HUES48 (cell line): Measurements from ENCODE around the gene F2RL3.

ENCODE experiments used
- H3K27ac ChIP-seq: one replicate; pipeline ENCODE4 v1.7.0; 2013; ENCODE audit warnings: low read depth, low read length, inconsistent platforms
- H3K27me3 ChIP-seq: 2 replicates; pipeline ENCODE4 v1.6.1; 2013; ENCODE audit warnings: mild to moderate bottlenecking, low read length; ENCODE audit not compliant: control insufficient read depth, insufficient read depth
- H3K36me3 ChIP-seq: 2 replicates; pipeline ENCODE4 v1.6.1; 2013; ENCODE audit warnings: low read length; ENCODE audit not compliant: control insufficient read depth, insufficient read depth
- H3K4me1 ChIP-seq: 2 replicates; pipeline ENCODE4 v1.6.1; 2013; ENCODE audit warnings: mild to moderate bottlenecking, low read length; ENCODE audit not compliant: control insufficient read depth, insufficient read depth
- H3K4me3 ChIP-seq: 2 replicates; pipeline ENCODE4 v1.5.1; 2013; ENCODE audit warnings: mild to moderate bottlenecking, low read depth, low read length
- H3K9ac ChIP-seq: 2 replicates; pipeline ENCODE4 v1.6.1; 2013; ENCODE audit warnings: mild to moderate bottlenecking, low read depth, low read length, moderate library complexity
- H3K9me3 ChIP-seq: 2 replicates; pipeline ENCODE4 v1.6.1; 2013; ENCODE audit warnings: low read length; ENCODE audit not compliant: control insufficient read depth, insufficient read depth

F2RL3 gene

GRCh38 chr19:16875584-16876555, 12.9 kb upstream of the F2RL3 start:
- no peak overlapping the region for H3K9ac ChIP-seq
- no peak overlapping the region for H3K4me3 ChIP-seq
- no peaks in the 10 kb centered on the region for H3K27me3 ChIP-seq
- H3K36me3 ChIP-seq: peaks cover 72% of the 10 kb centered on the region
- H3K9me3 ChIP-seq: no peaks in the 10 kb centered on the region
- no peak overlapping the region for H3K27ac ChIP-seq
- H3K4me1 ChIP-seq: no peaks in the 10 kb centered on the region

GRCh38 chr19:16876904-16877361, 11.9 kb upstream of the F2RL3 start:
- H3K4me1 ChIP-seq: no peaks in the 10 kb centered on the region
- no peak overlapping the region for H3K9ac ChIP-seq
- no peak overlapping the region for H3K27ac ChIP-seq
- H3K9me3 ChIP-seq: no peaks in the 10 kb centered on the region; the same call in 1 of the 2 replicates
- H3K4me3 ChIP-seq: no peak overlapping the region
- H3K36me3 ChIP-seq: peaks cover 61% of the 10 kb centered on the region
- H3K27me3 ChIP-seq: no peaks in the 10 kb centered on the region

- Histone ChIP-seq H3K9me3 (peaks cover 4% of the 10 kb centered on the region), H3K4me3 (no peak overlapping the region), H3K36me3 (peaks cover 57% of the 10 kb centered on the region), H3K27ac (no peak overlapping the region), H3K27me3 (no peaks in the 10 kb centered on the region), H3K9ac (no peak overlapping the region), H3K4me1 (no peaks in the 10 kb centered on the region)
These were observed 11.2 kb upstream of the F2RL3 start for GRCh38 chr19:16877581-16877980.

- H3K36me3 ChIP-seq: peaks cover 50% of the 10 kb centered on the region
- no peaks in the 10 kb centered on the region for H3K27me3 ChIP-seq
- no peak overlapping the region for H3K9ac ChIP-seq
- H3K27ac ChIP-seq: no peak overlapping the region
- H3K9me3 ChIP-seq: peaks cover 8% of the 10 kb centered on the region
- no peaks in the 10 kb centered on the region for H3K4me1 ChIP-seq
- no peak overlapping the region for H3K4me3 ChIP-seq
These were observed 10.4 kb upstream of the F2RL3 start for GRCh38 chr19:16878181-16878965.

- H3K27me3 ChIP-seq: no peaks in the 10 kb centered on the region
- peaks cover 40% of the 10 kb centered on the region for H3K36me3 ChIP-seq
- no peak overlapping the region for H3K4me3 ChIP-seq
- H3K27ac ChIP-seq: no peak overlapping the region
- peaks cover 8% of the 10 kb centered on the region for H3K9me3 ChIP-seq
- H3K9ac ChIP-seq: no peak overlapping the region
- H3K4me1 ChIP-seq: no peaks in the 10 kb centered on the region
These were observed 7.8 kb upstream of the F2RL3 start for GRCh38 chr19:16880884-16881554.

- Histone ChIP-seq H3K36me3 (peaks cover 29% of the 10 kb centered on the region), H3K27me3 (no peaks in the 10 kb centered on the region), H3K4me1 (no peaks in the 10 kb centered on the region), H3K27ac (no peak overlapping the region), H3K4me3 (no peak overlapping the region), H3K9ac (no peak overlapping the region), H3K9me3 (peaks cover 8% of the 10 kb centered on the region)
These were observed 6.7 kb upstream of the F2RL3 start for GRCh38 chr19:16882146-16882545.

- Histone ChIP-seq H3K36me3 (peaks cover 15% of the 10 kb centered on the region), H3K27ac (no peak overlapping the region), H3K27me3 (no peaks in the 10 kb centered on the region), H3K4me3 (no peak overlapping the region), H3K4me1 (no peaks in the 10 kb centered on the region), H3K9me3 (peaks cover 8% of the 10 kb centered on the region), H3K9ac (no peak overlapping the region)
These were observed 5.3 kb upstream of the F2RL3 start for GRCh38 chr19:16883522-16883921.

GRCh38 chr19:16885166-16885565, 3.6 kb upstream of the F2RL3 start:
- H3K27me3 ChIP-seq: no peaks in the 10 kb centered on the region
- H3K9ac ChIP-seq: no peak overlapping the region
- no peaks in the 10 kb centered on the region; the same call in 1 of the 2 replicates for H3K36me3 ChIP-seq
- no peak overlapping the region for H3K4me3 ChIP-seq
- H3K27ac ChIP-seq: no peak overlapping the region
- no peaks in the 10 kb centered on the region for H3K4me1 ChIP-seq
- H3K9me3 ChIP-seq: peaks cover 8% of the 10 kb centered on the region

GRCh38 chr19:16886305-16886880, 2.4 kb upstream of the F2RL3 start:
- no peak overlapping the region for H3K4me3 ChIP-seq
- H3K9me3 ChIP-seq: peaks cover 8% of the 10 kb centered on the region
- no peak overlapping the region for H3K27ac ChIP-seq
- H3K4me1 ChIP-seq: no peaks in the 10 kb centered on the region
- H3K36me3 ChIP-seq: no peaks in the 10 kb centered on the region
- H3K27me3 ChIP-seq: no peaks in the 10 kb centered on the region
- no peak overlapping the region for H3K9ac ChIP-seq

- no peak overlapping the region for H3K27ac ChIP-seq
These were observed 1.2 kb upstream of the F2RL3 start for GRCh38 chr19:16887353-16888265.

More at GRCh38 chr19:16887353-16888265, 1.2 kb upstream of the F2RL3 start:
- Histone ChIP-seq H3K4me1 (no peaks in the 10 kb centered on the region), H3K9ac (no peak overlapping the region), H3K9me3 (peaks cover 4% of the 10 kb centered on the region; the same call in 1 of the 2 replicates), H3K4me3 (no peak overlapping the region), H3K27me3 (no peaks in the 10 kb centered on the region), H3K36me3 (no peaks in the 10 kb centered on the region)
